Measurements from ENCODE around the gene TSPAN11. TPM values are rescaled to one million over a fixed set of nuclear protein-coding genes. Genes with fewer than 3 reads are reported as not detected.

Gene TSPAN11
- total and polyA plus RNA-seq, 2 experiments from 2014 or later, result 5.2 to 9.6 TPM

- H3K9me2 ChIP-seq (replicated peaks; ENCODE audit: insufficient read depth), result no peaks in the 10 kb centered on the region
- H3K4me3 ChIP-seq, result no peak overlapping the region
- no peak overlapping the region for H3K4me2 ChIP-seq
- H3K9me3 ChIP-seq (ENCODE audit: low read depth), result no peaks in the 10 kb centered on the region
- H4K20me1 ChIP-seq (ENCODE audit: insufficient read depth, poor library complexity, severe bottlenecking), result no peaks in the 10 kb centered on the region
- no peaks in the 10 kb centered on the region for H3K36me3 ChIP-seq (replicated peaks; ENCODE audit: insufficient read depth, low read depth)
- DNase-seq (ENCODE audit: low spot score), result no peak
- 81% methylated on average over 3 of the region's 3 CpGs for WGBS (ENCODE audit: low lambda C conversion rate, missing lambda C conversion rate)
- no peaks in the 10 kb centered on the region for H3K27me3 ChIP-seq
- TF ChIP-seq EZH2 (IDR thresholded peaks at IDR 0.05; ENCODE audit: borderline replicate concordance) (no peak), CTCF (IDR thresholded peaks at IDR 0.05; ENCODE audit: poor library complexity) (no peak), EZH2phosphoT487 (IDR thresholded peaks at IDR 0.05; ENCODE audit: low read depth, severe bottlenecking, unreplicated experiment) (no peak)
- H3K79me2 ChIP-seq, result no peaks in the 10 kb centered on the region
- no peaks in the 10 kb centered on the region for H3K4me1 ChIP-seq (ENCODE audit: insufficient read depth)
- H2AFZ ChIP-seq, result no peak overlapping the region
- H3K27ac ChIP-seq, result no peak overlapping the region
Observed at GRCh38 chr12:31000751-31001150, 74.2 kb downstream of the TSPAN11 start.

GRCh38 chr12:31001581-31002360, 75.2 kb downstream of the TSPAN11 start:
- 91% methylated on average over 9 of the region's 9 CpGs for WGBS (ENCODE audit: low lambda C conversion rate, missing lambda C conversion rate)
- no peak overlapping the region for H3K4me3 ChIP-seq
- H3K79me2 ChIP-seq, result no peaks in the 10 kb centered on the region
- no peaks in the 10 kb centered on the region for H3K27me3 ChIP-seq
- no peaks in the 10 kb centered on the region for H3K9me2 ChIP-seq (replicated peaks; ENCODE audit: insufficient read depth)
- no peak overlapping the region for H2AFZ ChIP-seq
- H3K9me3 ChIP-seq (ENCODE audit: low read depth), result no peaks in the 10 kb centered on the region
- no peaks in the 10 kb centered on the region for H4K20me1 ChIP-seq (ENCODE audit: insufficient read depth, poor library complexity, severe bottlenecking)
- TF ChIP-seq EZH2phosphoT487 (IDR thresholded peaks at IDR 0.05; ENCODE audit: low read depth, severe bottlenecking, unreplicated experiment) (no peak), CTCF (IDR thresholded peaks at IDR 0.05; ENCODE audit: poor library complexity) (no peak), EZH2 (IDR thresholded peaks at IDR 0.05; ENCODE audit: borderline replicate concordance) (no peak)
- no peaks in the 10 kb centered on the region for H3K4me1 ChIP-seq (ENCODE audit: insufficient read depth)
- no peak overlapping the region for H3K4me2 ChIP-seq
- H3K36me3 ChIP-seq (replicated peaks; ENCODE audit: insufficient read depth, low read depth), result no peaks in the 10 kb centered on the region
- DNase-seq (ENCODE audit: low spot score), result no peak
- no peak overlapping the region for H3K27ac ChIP-seq

GRCh38 chr12:31002361-31002725, 75.8 kb downstream of the TSPAN11 start:
- H3K79me2 ChIP-seq, result no peaks in the 10 kb centered on the region
- no peaks in the 10 kb centered on the region for H3K9me3 ChIP-seq (ENCODE audit: low read depth)
- H3K27ac ChIP-seq, result no peak overlapping the region
- no peak for DNase-seq (ENCODE audit: low spot score)
- no peaks in the 10 kb centered on the region for H3K4me1 ChIP-seq (ENCODE audit: insufficient read depth)
- H2AFZ ChIP-seq, result no peak overlapping the region
- 85% methylated on average over 5 of the region's 5 CpGs for WGBS (ENCODE audit: low lambda C conversion rate, missing lambda C conversion rate)
- no peaks in the 10 kb centered on the region for H3K36me3 ChIP-seq (replicated peaks; ENCODE audit: insufficient read depth, low read depth)
- no peaks in the 10 kb centered on the region for H3K27me3 ChIP-seq
- no peak overlapping the region for H3K4me3 ChIP-seq
- TF ChIP-seq CTCF (IDR thresholded peaks at IDR 0.05; ENCODE audit: poor library complexity) (no peak), EZH2phosphoT487 (IDR thresholded peaks at IDR 0.05; ENCODE audit: low read depth, severe bottlenecking, unreplicated experiment) (no peak), EZH2 (IDR thresholded peaks at IDR 0.05; ENCODE audit: borderline replicate concordance) (no peak)
- no peak overlapping the region for H3K4me2 ChIP-seq
- H3K9me2 ChIP-seq (replicated peaks; ENCODE audit: insufficient read depth), result no peaks in the 10 kb centered on the region
- H4K20me1 ChIP-seq (ENCODE audit: insufficient read depth, poor library complexity, severe bottlenecking), result no peaks in the 10 kb centered on the region

Data from hepatocyte (in vitro differentiated cells).